GM20431 (cell line): Measurements from ENCODE around the gene PRRG4.
"Not testable (repeated sequence)": the region's sequence is repeated elsewhere in the genome, so short reads cannot be mapped to it uniquely, and the experiment has no call there.

Source experiments
- in situ Hi-C: fragments of 300-500 bp; cut with MseI, MboI; formaldehyde crosslinking; loops from one replicate; pipeline ENCODE4 v1.15.0; 2020; ENCODE audit warnings: low sequenced_read_pairs; ENCODE audit not compliant: unreplicated experiment

The PRRG4 gene

GRCh38 chr11:32883421-32883820 is 53.7 kb downstream of the PRRG4 start:
- in situ Hi-C loops, result no loop called here

- in situ Hi-C loops, result no loop called here
Observed at GRCh38 chr11:32884023-32884422, 54.3 kb downstream of the PRRG4 start.

- in situ Hi-C loops, result no loop called here
Observed at GRCh38 chr11:32884770-32885384, 55.1 kb downstream of the PRRG4 start.

- in situ Hi-C loops, result no loop called here
Observed at GRCh38 chr11:32885556-32885955, 55.8 kb downstream of the PRRG4 start.

- in situ Hi-C loops, result no loop called here
Observed at GRCh38 chr11:32886180-32886579, 56.5 kb downstream of the PRRG4 start.

- in situ Hi-C loops, result not testable (repeated sequence)
Observed at GRCh38 chr11:32887707-32888383, 58.1 kb downstream of the PRRG4 start.

GRCh38 chr11:32888384-32888710 is 58.6 kb downstream of the PRRG4 start:
- in situ Hi-C loops, result not testable (repeated sequence)

GRCh38 chr11:32888805-32889204 is 59.1 kb downstream of the PRRG4 start:
- in situ Hi-C loops, result no loop called here

- in situ Hi-C loops, result no loop called here
Observed at GRCh38 chr11:32890843-32891656, 61.3 kb downstream of the PRRG4 start.

GRCh38 chr11:32891657-32892354 is 62.1 kb downstream of the PRRG4 start:
- in situ Hi-C loops, result no loop called here

GRCh38 chr11:32892355-32893092 is 62.8 kb downstream of the PRRG4 start, which contains the start of gene QSER1:
Gene QSER1 (plus strand): TSS chr11:32892811. CDS start chr11:32893126, 315 bp downstream.
- in situ Hi-C loops, result no loop called here

- in situ Hi-C loops, result no loop called here
Observed at GRCh38 chr11:32893093-32893342, 63.3 kb downstream of the PRRG4 start.

- in situ Hi-C loops, result no loop called here
Observed at GRCh38 chr11:32893343-32894148, 63.8 kb downstream of the PRRG4 start.

GRCh38 chr11:32894149-32894827 is 64.6 kb downstream of the PRRG4 start:
- in situ Hi-C loops, result no loop called here

GRCh38 chr11:32894921-32895320 is 65.2 kb downstream of the PRRG4 start:
- in situ Hi-C loops, result no loop called here

GRCh38 chr11:32895471-32895870 is 65.7 kb downstream of the PRRG4 start:
- in situ Hi-C loops, result no loop called here

- in situ Hi-C loops, result no loop called here
Observed at GRCh38 chr11:32897103-32897502, 67.4 kb downstream of the PRRG4 start.

GRCh38 chr11:32899438-32899837 is 69.7 kb downstream of the PRRG4 start:
- in situ Hi-C loops, result no loop called here
